Activated CD8-positive, alpha-beta memory T cell treated with anti-CD3 and anti-CD28 coated beads for 1 hour (primary cell): Measurements from ENCODE around the gene ITPK1.
"Not testable (repeated sequence)": the region's sequence is repeated elsewhere in the genome, so short reads cannot be mapped to it uniquely, and the experiment has no call there.

Experiments used
- DNase-seq, 2 donors: peaks; one replicate each; pipeline ENCODE4 v3.0.0-alpha.2; 2020; ENCODE audit warnings: low read depth in 1 of 2; ENCODE audit errors: extremely low read depth in 1 of 2

Gene ITPK1

DNA sequence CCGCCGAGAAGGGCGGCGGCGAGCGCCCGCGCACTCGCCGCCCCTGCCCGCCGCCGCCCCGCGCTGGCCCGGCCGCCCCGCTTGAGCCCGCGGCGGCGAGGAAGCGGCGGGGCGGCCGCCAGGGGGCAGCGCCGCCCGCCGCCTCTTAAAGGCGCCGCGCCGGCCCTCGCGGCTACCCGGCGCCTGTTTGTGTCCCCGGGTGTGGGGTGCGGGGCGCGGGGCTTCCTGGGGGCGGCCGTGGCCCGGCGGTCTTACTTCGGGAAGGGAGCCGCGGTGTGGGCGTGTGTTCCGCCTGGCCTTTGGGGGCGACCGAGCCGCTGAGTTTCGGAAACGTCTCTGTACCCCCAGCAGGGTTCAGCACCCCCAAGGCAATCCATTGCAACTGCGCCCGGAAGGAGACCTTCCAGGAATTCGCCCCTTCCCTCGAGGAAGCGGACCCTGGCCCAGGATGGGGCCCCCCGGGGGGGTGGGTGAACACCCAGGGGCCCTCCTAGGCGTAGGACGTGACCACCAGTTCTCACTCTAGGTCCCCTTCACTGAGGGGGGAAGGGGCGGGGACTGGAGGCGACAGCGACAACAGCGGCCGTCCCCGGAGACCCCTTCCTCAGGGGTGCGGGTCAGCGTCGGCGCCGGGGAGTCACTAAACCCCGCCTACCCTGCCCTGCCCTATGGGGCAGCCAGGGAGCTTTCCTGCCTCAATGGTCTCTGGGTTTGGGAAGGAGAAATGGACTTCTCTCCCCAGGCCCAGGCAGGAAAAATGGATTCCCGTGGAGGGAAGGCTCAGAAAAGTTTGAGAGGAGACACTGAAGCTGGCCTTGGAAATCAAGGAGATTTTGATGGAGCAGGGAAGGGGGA, at the start of gene ITPK1:
TSS of gene ITPK1 (minus strand) at position 105 of the 855 bp plus-strand sequence. CDS start 762 bp downstream, outside the sequence.
- peak in 1 of 2 donors; percentile 41 for DNase-seq

- no peak for DNase-seq
Measured at GRCh38 chr14:93163564-93163963, 47.8 kb upstream of the ITPK1 start.

DNA sequence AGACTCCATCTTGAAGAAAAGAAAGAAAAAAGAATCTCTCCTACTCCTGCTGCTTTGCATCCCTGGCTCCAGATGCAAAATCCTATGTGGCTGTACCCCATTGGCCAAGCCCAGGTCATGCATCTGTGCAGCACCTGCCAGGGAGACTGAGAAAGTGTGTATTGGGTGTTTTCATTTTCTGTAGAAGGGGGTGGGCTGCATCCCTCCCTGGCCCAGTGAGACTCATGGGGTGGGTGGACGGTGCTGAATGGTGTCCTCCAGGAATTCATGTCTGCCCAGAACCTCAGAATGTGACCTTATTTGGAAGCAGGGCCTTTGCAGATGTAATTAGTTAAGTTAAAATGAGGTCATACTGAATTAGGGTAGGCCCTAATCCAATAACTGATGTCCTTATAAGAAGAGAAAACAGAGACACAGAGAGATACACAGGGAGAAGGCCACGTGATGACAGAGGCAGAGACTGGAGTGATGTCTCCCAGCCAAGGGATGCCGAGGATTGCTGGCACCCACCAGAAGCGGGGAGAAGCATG, 45.8 kb upstream of the ITPK1 start:
- no peak for DNase-seq

- no peak for DNase-seq
Measured at GRCh38 chr14:93160353-93160801, 44.7 kb upstream of the ITPK1 start.

- DNase-seq: not testable (repeated sequence)
Measured at GRCh38 chr14:93159625-93160352, 44.1 kb upstream of the ITPK1 start.

DNA sequence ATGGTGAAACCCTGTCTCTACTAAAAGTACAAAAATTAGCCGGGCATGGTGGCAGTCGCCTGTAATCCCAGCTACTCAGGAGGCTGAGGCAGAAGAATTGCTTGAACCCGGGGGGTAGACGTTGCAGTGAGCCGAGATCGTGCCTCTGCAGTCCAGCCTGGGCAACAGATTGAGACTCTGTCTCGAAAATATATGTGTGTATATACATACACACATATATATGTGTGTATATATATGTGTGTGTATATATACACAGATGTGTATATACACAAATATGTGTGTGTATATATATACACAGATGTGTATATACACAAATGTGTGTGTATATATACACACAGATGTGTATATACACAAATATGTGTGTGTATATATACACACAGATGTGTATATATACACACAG, 42.6 kb upstream of the ITPK1 start:
- not testable (repeated sequence) for DNase-seq

- DNase-seq: no peak
Measured at GRCh38 chr14:93156693-93157369, 41.1 kb upstream of the ITPK1 start.

GRCh38 chr14:93155667-93156066, 39.9 kb upstream of the ITPK1 start:
- no peak for DNase-seq

DNA sequence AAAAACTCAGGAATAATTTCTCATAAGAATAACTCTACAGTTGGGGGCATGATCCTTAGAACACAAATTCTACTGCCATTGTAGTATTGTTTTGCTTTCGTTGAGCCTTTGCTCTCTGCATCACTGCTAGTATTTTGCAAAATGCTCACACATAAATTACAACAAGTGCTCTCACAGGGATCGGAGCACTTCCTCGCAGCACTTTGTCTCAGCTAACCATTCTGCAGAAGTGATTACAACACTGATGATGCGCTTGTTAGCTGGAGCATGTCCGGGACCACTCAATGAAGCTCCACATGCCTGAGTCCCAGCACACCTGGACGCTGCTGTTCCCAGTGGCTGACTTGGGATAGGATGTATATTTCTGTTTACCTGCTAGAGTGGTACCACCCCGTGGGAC, 37.4 kb upstream of the ITPK1 start:
- DNase-seq: no peak

GRCh38 chr14:93150227-93151208, 34.8 kb upstream of the ITPK1 start:
- no peak for DNase-seq

- no peak for DNase-seq
Measured at GRCh38 chr14:93148979-93149378, 33.3 kb upstream of the ITPK1 start.

DNA sequence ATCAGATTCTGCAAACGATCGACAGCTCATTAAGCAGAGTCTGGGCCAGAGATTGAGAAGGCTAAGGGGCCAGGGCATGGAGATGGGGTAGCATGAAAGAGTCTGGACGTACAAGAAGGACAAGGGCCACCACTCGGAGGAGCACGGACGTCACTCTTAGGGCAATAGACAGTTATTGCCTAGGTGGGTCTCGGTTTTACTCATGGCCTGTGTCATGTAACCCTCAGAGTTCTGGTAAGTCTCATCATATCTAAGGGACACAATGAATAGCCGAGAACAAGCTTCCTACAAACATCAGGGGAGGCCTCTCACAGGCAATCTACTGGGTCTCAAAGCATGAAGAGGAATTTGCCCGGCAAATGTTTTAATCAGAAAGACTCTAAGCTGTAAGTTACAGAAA, 30.4 kb upstream of the ITPK1 start:
- no peak for DNase-seq

- no peak for DNase-seq
Measured at GRCh38 chr14:93142854-93143652, 27.3 kb upstream of the ITPK1 start.

- no peak for DNase-seq
Measured at GRCh38 chr14:93137864-93138263, 22.1 kb upstream of the ITPK1 start.

- not testable (repeated sequence) for DNase-seq
Measured at GRCh38 chr14:93136508-93136907, 20.8 kb upstream of the ITPK1 start.

DNA sequence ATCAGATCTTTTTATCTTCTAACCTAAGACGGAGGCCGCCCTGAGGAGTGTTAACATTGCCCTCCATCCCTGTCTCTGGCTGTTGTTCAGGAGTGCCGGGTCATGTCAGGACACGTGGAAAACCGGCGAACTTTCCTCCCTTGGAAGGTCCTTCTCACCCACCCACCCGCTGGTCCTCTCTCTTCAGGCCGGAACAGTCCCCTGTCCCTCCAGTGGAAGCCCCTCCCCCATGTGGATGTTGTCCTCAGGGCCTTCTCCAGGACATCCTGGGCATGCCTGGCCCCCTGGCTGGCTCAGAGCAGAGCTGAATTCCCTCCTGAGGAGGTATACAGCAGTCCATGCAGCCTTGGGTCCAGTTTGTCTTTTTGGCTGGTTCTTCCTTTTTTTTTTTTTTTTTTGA, 20.3 kb upstream of the ITPK1 start:
- DNase-seq: no peak

GRCh38 chr14:93135399-93135798, 19.7 kb upstream of the ITPK1 start:
- DNase-seq: no peak

DNA sequence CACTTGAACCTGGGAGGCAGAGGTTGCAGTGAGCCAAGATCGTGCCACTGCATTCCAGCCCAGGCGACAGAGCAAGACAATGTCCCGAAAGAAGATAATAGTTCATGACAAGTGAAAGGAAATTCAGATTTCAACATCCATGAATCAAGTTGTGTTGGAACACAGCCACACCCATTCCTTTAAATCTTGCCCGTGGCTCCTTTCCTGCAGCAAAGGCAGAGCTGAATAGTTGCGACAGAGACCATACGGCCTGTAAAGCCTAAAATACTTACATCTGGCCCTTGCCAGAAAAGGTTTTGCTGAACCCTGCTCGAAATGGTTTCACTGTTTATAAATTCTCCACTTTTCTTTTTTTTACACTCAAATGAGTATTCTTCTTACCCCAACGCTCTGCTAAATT, 17.7 kb upstream of the ITPK1 start:
- DNase-seq: no peak

DNA sequence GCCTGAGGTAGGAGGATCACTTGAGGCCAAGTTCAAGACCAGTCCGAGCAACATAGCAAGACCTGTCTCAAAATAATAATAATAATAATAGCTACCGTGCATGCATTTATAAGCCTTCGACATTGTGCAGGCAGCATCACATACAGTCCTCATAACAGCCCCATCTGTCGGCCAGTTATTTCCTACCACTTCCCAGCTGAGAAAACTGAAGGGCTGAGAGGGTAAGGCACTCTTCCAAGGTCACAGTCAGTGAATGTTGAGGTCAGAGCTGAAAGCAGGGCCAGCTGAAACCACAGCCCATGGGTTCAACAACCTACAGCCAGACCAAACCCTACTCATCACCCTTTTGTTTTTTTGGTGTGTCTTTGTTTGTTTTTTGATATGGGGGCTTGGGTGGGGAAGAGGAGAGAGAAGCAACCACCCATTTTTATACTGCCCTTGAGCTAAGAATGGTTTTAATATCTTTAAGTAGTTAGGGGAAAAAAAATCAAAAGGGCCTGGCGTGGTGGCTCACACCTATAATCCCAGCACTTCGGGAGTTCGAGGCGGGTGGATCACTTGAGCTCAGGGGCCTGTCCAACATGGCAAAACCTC, 16.8 kb upstream of the ITPK1 start:
- no peak for DNase-seq
